HL-60 (cell line): Measurements from ENCODE around the gene SATB2.

Experiments
- CTCF ChIP-seq: IDR thresholded peaks from one replicate; pipeline ENCODE4 v1.5.1; 2011; ENCODE audit warnings: low read length, control low read depth, inconsistent platforms; ENCODE audit not compliant: insufficient read depth
- REST ChIP-seq: IDR thresholded peaks from 2 replicates; pipeline ENCODE4 v1.6.1; 2012; ENCODE audit warnings: low read depth; ENCODE audit not compliant: insufficient replicate concordance

GRCh38 chr2:199261936-199262335, 195.8 kb downstream of the SATB2 start:
- no peak for TF ChIP-seq CTCF
- TF ChIP-seq REST: no peak
